GM19240 (cell line): Measurements from ENCODE around the gene OLFM1.

ENCODE experiments used
- DNase-seq: peaks from one replicate; pipeline ENCODE4 v3.0.0; 2011; ENCODE audit warnings: low spot score; ENCODE audit not compliant: insufficient read length

Gene OLFM1

GRCh38 chr9:135088979-135089847 lies 1.7 kb downstream of the OLFM1 start:
- no peak for DNase-seq

- DNase-seq: no peak
Measured at GRCh38 chr9:135090081-135090480, 2.6 kb downstream of the OLFM1 start.

GRCh38 chr9:135090547-135090946 lies 3.1 kb downstream of the OLFM1 start:
- no peak for DNase-seq

- DNase-seq: no peak
Measured at GRCh38 chr9:135091545-135091944, 4.1 kb downstream of the OLFM1 start.

- DNase-seq: no peak
Measured at GRCh38 chr9:135093111-135093510, 5.6 kb downstream of the OLFM1 start.

- no peak for DNase-seq
Measured at GRCh38 chr9:135093911-135094584, 6.6 kb downstream of the OLFM1 start.

GRCh38 chr9:135095470-135096407 lies 8.3 kb downstream of the OLFM1 start:
- no peak for DNase-seq

- DNase-seq: no peak
Measured at GRCh38 chr9:135096408-135096895, 9.0 kb downstream of the OLFM1 start.

GRCh38 chr9:135098400-135099105 lies 11.1 kb downstream of the OLFM1 start:
- no peak for DNase-seq

- no peak for DNase-seq
Measured at GRCh38 chr9:135099574-135099973, 12.1 kb downstream of the OLFM1 start.

- DNase-seq: no peak
Measured at GRCh38 chr9:135100241-135100681, 12.8 kb downstream of the OLFM1 start.

- no peak for DNase-seq
Measured at GRCh38 chr9:135100725-135101410, 13.4 kb downstream of the OLFM1 start.

GRCh38 chr9:135101486-135101885 lies 14.0 kb downstream of the OLFM1 start:
- no peak for DNase-seq

- DNase-seq: no peak
Measured at GRCh38 chr9:135101926-135102325, 14.5 kb downstream of the OLFM1 start.

- DNase-seq: no peak
Measured at GRCh38 chr9:135102331-135102730, 14.9 kb downstream of the OLFM1 start.

GRCh38 chr9:135103001-135103446 lies 15.6 kb downstream of the OLFM1 start:
- DNase-seq: no peak

- DNase-seq: no peak
Measured at GRCh38 chr9:135103931-135104639, 16.6 kb downstream of the OLFM1 start.

- no peak for DNase-seq
Measured at GRCh38 chr9:135104761-135105160, 17.3 kb downstream of the OLFM1 start.

GRCh38 chr9:135105211-135105745 lies 17.8 kb downstream of the OLFM1 start:
- DNase-seq: no peak
